Mesenchymal stem cell (in vitro differentiated cells and primary cell): Measurements from ENCODE around the gene NDUFA8.
A peak's percentile ranks its signal among the peaks of the same experiment; 100 is the strongest.

Experiments used
- DNase-seq: peaks from one replicate; pipeline ENCODE4 v3.0.0-alpha.2; 2013
- H2AFZ ChIP-seq: one replicate; pipeline ENCODE4 v1.6.1; 2013; ENCODE audit warnings: low read depth, mild to moderate bottlenecking, control low read depth, inconsistent platforms, low read length, moderate library complexity
- H2AK5ac ChIP-seq: 2 replicates; pipeline ENCODE4 v1.6.1; 2013; ENCODE audit warnings: low read length, moderate library complexity, mild to moderate bottlenecking, inconsistent platforms; ENCODE audit not compliant: severe bottlenecking
- H2BK120ac ChIP-seq: one replicate; pipeline ENCODE4 v1.6.1; 2013; ENCODE audit warnings: low read depth, mild to moderate bottlenecking, inconsistent platforms, low read length, moderate library complexity
- H2BK12ac ChIP-seq, 2 experiments: one replicate each; pipeline ENCODE4 v1.6.1; 2013; ENCODE audit warnings: inconsistent platforms in 2 of 2, low read length in 2 of 2, mild to moderate bottlenecking in 2 of 2, moderate library complexity in 2 of 2, control low read depth in 1 of 2
- H2BK15ac ChIP-seq: one replicate; pipeline ENCODE4 v1.6.1; 2013; ENCODE audit warnings: mild to moderate bottlenecking, low read depth, inconsistent platforms; ENCODE audit not compliant: poor library complexity, severe bottlenecking
- H2BK5ac ChIP-seq: 2 replicates; pipeline ENCODE4 v1.6.1; 2013; ENCODE audit warnings: low read depth, mild to moderate bottlenecking, low read length, control low read depth, inconsistent platforms; ENCODE audit not compliant: poor library complexity, severe bottlenecking
- H3K14ac ChIP-seq, 2 experiments: one replicate each; pipeline ENCODE4 v1.6.1; 2013; ENCODE audit warnings: inconsistent platforms in 2 of 2, low read length in 2 of 2, control low read depth in 1 of 2, mild to moderate bottlenecking in 1 of 2, moderate library complexity in 1 of 2
- H3K18ac ChIP-seq, 2 experiments: one replicate each; pipeline ENCODE4 v1.6.1; 2013; ENCODE audit warnings: inconsistent platforms in 2 of 2, low read length in 2 of 2, control low read depth in 1 of 2, low read depth in 1 of 2, mild to moderate bottlenecking in 1 of 2
- H3K23ac ChIP-seq, 2 experiments: one replicate each; pipeline ENCODE4 v1.6.1; 2013; ENCODE audit warnings: inconsistent platforms in 2 of 2, low read length in 2 of 2, mild to moderate bottlenecking in 2 of 2, moderate library complexity in 2 of 2, control low read depth in 1 of 2
- H3K27ac ChIP-seq: 2 replicates; pipeline ENCODE4 v1.5.1; 2013; ENCODE audit warnings: mild to moderate bottlenecking, moderate library complexity, low read length, control low read depth, inconsistent platforms; ENCODE audit not compliant: poor library complexity, severe bottlenecking
- H3K27me3 ChIP-seq, 2 experiments: 2 replicates each; pipeline versions ENCODE4 v1.6.1 to v1.7.0; 2013; ENCODE audit warnings: low read length in 2 of 2, mild to moderate bottlenecking in 2 of 2, moderate library complexity in 2 of 2, control low read depth in 1 of 2, inconsistent platforms in 1 of 2; ENCODE audit not compliant: control insufficient read depth in 1 of 2, insufficient read depth in 1 of 2
- H3K36me3 ChIP-seq, 2 experiments: 2 replicates each; pipeline versions ENCODE4 v1.6.1 to v1.7.0; 2013; ENCODE audit warnings: low read length in 2 of 2, control low read depth in 1 of 2, inconsistent platforms in 1 of 2, low read depth in 1 of 2, mild to moderate bottlenecking in 1 of 2; ENCODE audit not compliant: insufficient read depth in 2 of 2, control insufficient read depth in 1 of 2
- H3K4ac ChIP-seq, 2 experiments: one replicate each; pipeline ENCODE4 v1.6.1; 2013; ENCODE audit warnings: inconsistent platforms in 2 of 2, low read length in 2 of 2, mild to moderate bottlenecking in 2 of 2, moderate library complexity in 2 of 2, control low read depth in 1 of 2, low read depth in 1 of 2
- H3K4me1 ChIP-seq: 2 replicates; pipeline ENCODE4 v1.6.1; 2013; ENCODE audit warnings: low read depth, low read length, control low read depth; ENCODE audit not compliant: control insufficient read depth, insufficient read depth
- H3K4me2 ChIP-seq: 2 replicates; pipeline ENCODE4 v1.6.1; 2013; ENCODE audit warnings: low read length, mild to moderate bottlenecking, inconsistent platforms; ENCODE audit not compliant: poor library complexity, severe bottlenecking
- H3K4me3 ChIP-seq, 2 experiments: 2 replicates each; pipeline versions ENCODE4 v1.5.1 to v1.7.0; 2013; ENCODE audit warnings: low read length in 2 of 2, mild to moderate bottlenecking in 2 of 2, control low read depth in 1 of 2, low read depth in 1 of 2; ENCODE audit not compliant: insufficient read depth in 1 of 2
- H3K79me1 ChIP-seq: replicated peaks from 2 replicates; pipeline ENCODE4 v1.6.1; 2013; ENCODE audit warnings: mild to moderate bottlenecking, control low read depth, low read length, inconsistent platforms; ENCODE audit not compliant: poor library complexity, severe bottlenecking
- H3K9ac ChIP-seq: 2 replicates; pipeline ENCODE4 v1.7.0; 2013; ENCODE audit warnings: mild to moderate bottlenecking, low read length, moderate library complexity
- H3K9me3 ChIP-seq: 2 replicates; pipeline ENCODE4 v1.7.0; 2013; ENCODE audit warnings: mild to moderate bottlenecking, low read length; ENCODE audit not compliant: control insufficient read depth
- H4K8ac ChIP-seq: one replicate; pipeline ENCODE4 v1.6.1; 2013; ENCODE audit warnings: inconsistent platforms, mild to moderate bottlenecking, low read length, moderate library complexity
- H4K91ac ChIP-seq: one replicate; pipeline ENCODE4 v1.6.1; 2013; ENCODE audit warnings: mild to moderate bottlenecking, low read length, inconsistent platforms
- WGBS: methylation state at CpG from one replicate; pipeline ENCODE4 v1.1.7; 2013; ENCODE audit warnings: mixed read lengths; 5-methylcytosine and 5-hydroxymethylcytosine counted together

The NDUFA8 gene

GRCh38 chr9:122134822-122135528 lies 24.6 kb downstream of the NDUFA8 start:
- Histone ChIP-seq H2AFZ (no peak overlapping the region), H3K79me1 (no peaks in the 10 kb centered on the region), H2BK12ac (no peak overlapping the region), H3K27ac (no peak overlapping the region), H2BK5ac (no peak overlapping the region), H3K27me3 (peaks cover 8 to 24% of the 10 kb centered on the region in 2 experiments), H2BK15ac (no peak overlapping the region), H3K9me3 (no peaks in the 10 kb centered on the region), H3K4me3 (no peak overlapping the region), H3K23ac (no peak overlapping the region), H3K18ac (no peak overlapping the region), H3K4ac (no peak overlapping the region), H3K14ac (no peak overlapping the region), H3K36me3 (no peaks in the 10 kb centered on the region), H2BK120ac (no peak overlapping the region), H3K4me2 (no peak overlapping the region), H3K9ac (no peak overlapping the region), H4K91ac (no peak overlapping the region), H3K4me1 (peaks cover 10% of the 10 kb centered on the region), H2AK5ac (no peak overlapping the region), H4K8ac (no peak overlapping the region)
- WGBS, result 61% methylated on average over 12 of the region's 12 CpGs
- peak; percentile 43 for DNase-seq

GRCh38 chr9:122133984-122134535 lies 25.5 kb downstream of the NDUFA8 start:
- no peaks in the 10 kb centered on the region for H3K9me3 ChIP-seq
- H2BK5ac ChIP-seq, result no peak overlapping the region
- 87% methylated on average over 17 of the region's 17 CpGs for WGBS
- no peak overlapping the region for H3K4me2 ChIP-seq
- no peak overlapping the region for H4K8ac ChIP-seq
- no peak overlapping the region for H3K23ac ChIP-seq
- H3K4me3 ChIP-seq, result no peak overlapping the region
- H3K4ac ChIP-seq, result no peak overlapping the region
- no peak overlapping the region for H3K9ac ChIP-seq
- H3K18ac ChIP-seq, result no peak overlapping the region
- no peak overlapping the region for H2AFZ ChIP-seq
- H3K36me3 ChIP-seq, result no peaks in the 10 kb centered on the region
- H2BK120ac ChIP-seq, result no peak overlapping the region
- H3K27ac ChIP-seq, result no peak overlapping the region
- H4K91ac ChIP-seq, result no peak overlapping the region
- no peak overlapping the region for H2BK12ac ChIP-seq
- H2AK5ac ChIP-seq, result no peak overlapping the region
- peaks cover 8 to 24% of the 10 kb centered on the region in 2 experiments for H3K27me3 ChIP-seq
- no peaks in the 10 kb centered on the region for H3K79me1 ChIP-seq
- no peak overlapping the region for H3K14ac ChIP-seq
- peaks cover 10% of the 10 kb centered on the region for H3K4me1 ChIP-seq
- H2BK15ac ChIP-seq, result no peak overlapping the region
- DNase-seq, result no peak

- H3K23ac ChIP-seq, result no peak overlapping the region
- no peak overlapping the region for H2BK12ac ChIP-seq
- no peak overlapping the region for H4K8ac ChIP-seq
- H2BK120ac ChIP-seq, result no peak overlapping the region
- no peak overlapping the region for H3K18ac ChIP-seq
- DNase-seq, result no peak
- H2AK5ac ChIP-seq, result no peak overlapping the region
- H3K4me2 ChIP-seq, result no peak overlapping the region
- H3K9me3 ChIP-seq, result no peaks in the 10 kb centered on the region
- no peak overlapping the region for H3K27ac ChIP-seq
- H2AFZ ChIP-seq, result no peak overlapping the region
- no peak overlapping the region for H3K4me3 ChIP-seq
- no peak overlapping the region for H2BK5ac ChIP-seq
- H3K9ac ChIP-seq, result no peak overlapping the region
- H3K4ac ChIP-seq, result no peak overlapping the region
- H4K91ac ChIP-seq, result no peak overlapping the region
- peaks cover 10% of the 10 kb centered on the region for H3K4me1 ChIP-seq
- 66% methylated on average over 12 of the region's 12 CpGs for WGBS
- no peaks in the 10 kb centered on the region for H3K36me3 ChIP-seq
- H2BK15ac ChIP-seq, result no peak overlapping the region
- no peaks in the 10 kb centered on the region for H3K79me1 ChIP-seq
- H3K14ac ChIP-seq, result no peak overlapping the region
- peaks cover 8 to 27% of the 10 kb centered on the region in 2 experiments for H3K27me3 ChIP-seq
Observed at GRCh38 chr9:122133263-122133983, 26.2 kb downstream of the NDUFA8 start.

DNA sequence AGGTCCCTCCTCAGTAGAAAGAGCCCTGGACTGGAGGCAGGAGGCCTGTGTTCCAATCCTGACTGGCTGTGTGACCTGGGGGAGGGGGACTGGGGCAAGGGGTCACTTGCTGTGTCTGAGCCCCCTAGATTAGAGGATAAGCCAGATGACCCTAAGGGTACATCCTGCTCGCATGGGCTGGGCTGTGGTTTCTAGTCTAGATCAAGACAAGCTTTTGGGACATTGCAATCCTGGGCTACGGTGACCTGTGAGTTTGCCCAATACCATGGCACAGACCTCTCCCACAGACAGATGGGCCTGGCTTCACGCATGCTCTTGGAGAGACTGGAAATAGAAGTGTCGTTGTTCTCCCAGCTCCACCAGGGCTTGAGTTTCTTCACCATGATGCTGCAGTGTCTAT lies 27.0 kb downstream of the NDUFA8 start:
- H2BK120ac ChIP-seq, result no peak overlapping the region
- no peak overlapping the region for H3K4me2 ChIP-seq
- DNase-seq, result no peak
- no peak overlapping the region for H3K18ac ChIP-seq
- H3K27ac ChIP-seq, result no peak overlapping the region
- H2AFZ ChIP-seq, result no peak overlapping the region
- no peak overlapping the region for H4K91ac ChIP-seq
- H3K36me3 ChIP-seq, result no peaks in the 10 kb centered on the region
- no peaks in the 10 kb centered on the region for H3K79me1 ChIP-seq
- no peak overlapping the region for H4K8ac ChIP-seq
- no peak overlapping the region for H3K4ac ChIP-seq
- no peak overlapping the region for H2BK5ac ChIP-seq
- no peak overlapping the region for H3K9ac ChIP-seq
- no peaks in the 10 kb centered on the region for H3K9me3 ChIP-seq
- no peak overlapping the region for H3K14ac ChIP-seq
- 91% methylated on average over 4 of the region's 4 CpGs for WGBS
- no peak overlapping the region for H2AK5ac ChIP-seq
- no peak overlapping the region for H3K23ac ChIP-seq
- no peak overlapping the region for H2BK12ac ChIP-seq
- H3K4me3 ChIP-seq, result no peak overlapping the region
- H3K27me3 ChIP-seq, result peaks cover 8 to 32% of the 10 kb centered on the region in 2 experiments
- no peak overlapping the region for H2BK15ac ChIP-seq
- peaks cover 10% of the 10 kb centered on the region for H3K4me1 ChIP-seq
